IMR-90 (cell line): ENCODE results near the gene PPP6R3. TPM values are rescaled to one million over a fixed set of nuclear protein-coding genes. Genes with fewer than 3 reads are reported as not detected.

Source experiments
- ATAC-seq: fragments of 200-7000 bp; cut with Tn5 transposase; 2 replicates; pipeline ENCODE4 v1.9.1; 2020; ENCODE audit warnings: low read depth, mild to moderate bottlenecking, moderate library complexity
- BruUV-seq: library from RNA; stranded (reverse); fragments of 400-500 nt; replicated peaks from 2 replicates; lab custom pipeline; 2021; lab: Mats Ljungman, UMichigan
- CTCF ChIA-PET: fragments of 300-600 bp; formaldehyde crosslinking; extraction: SDS; loops from one replicate; lab custom pipeline; 2021; ENCODE audit warnings: antibody characterized with exemption; lab: Yijun Ruan, JAX
- POLR2A ChIA-PET: fragments of 300-600 bp; sonication (Branson Sonifier 250); formaldehyde crosslinking; loops from one replicate; lab custom pipeline; 2022; ENCODE audit warnings: antibody characterized with exemption; ENCODE audit not compliant: unreplicated experiment; lab: Charles Lee
- DNase-seq: peaks from one replicate; pipeline ENCODE4 v3.0.0; 2013
- H2AFZ ChIP-seq: replicated peaks from 2 replicates; pipeline ENCODE3; 2013; ENCODE audit warnings: low read length, mild to moderate bottlenecking; ENCODE audit not compliant: poor library complexity
- H2AK5ac ChIP-seq: 2 replicates; pipeline ENCODE4 v1.6.1; 2013; ENCODE audit warnings: low read depth, low read length, inconsistent platforms
- H2AK9ac ChIP-seq: replicated peaks from 2 replicates; pipeline ENCODE3; 2013; ENCODE audit warnings: mild to moderate bottlenecking, low read depth, low read length, moderate library complexity; ENCODE audit not compliant: poor library complexity
- H2BK120ac ChIP-seq: 2 replicates; pipeline ENCODE4 v1.6.1; 2013; ENCODE audit warnings: low read depth, low read length, inconsistent platforms
- H2BK15ac ChIP-seq: 3 replicates; pipeline ENCODE4 v1.6.1; 2013; ENCODE audit warnings: low read depth, low read length, inconsistent platforms
- H2BK20ac ChIP-seq: 2 replicates; pipeline ENCODE4 v1.6.1; 2013; ENCODE audit warnings: low read depth, mild to moderate bottlenecking, inconsistent platforms, low read length, moderate library complexity
- H2BK5ac ChIP-seq: 2 replicates; pipeline ENCODE4 v1.6.1; 2013; ENCODE audit warnings: mild to moderate bottlenecking, low read depth, low read length, inconsistent platforms; ENCODE audit not compliant: poor library complexity, severe bottlenecking
- H3K14ac ChIP-seq: replicated peaks from 2 replicates; pipeline ENCODE4 v1.6.1; 2013; ENCODE audit warnings: low read depth, low read length, inconsistent platforms
- H3K18ac ChIP-seq: 2 replicates; pipeline ENCODE4 v1.6.1; 2013; ENCODE audit warnings: low read depth, low read length, control low read depth
- H3K23ac ChIP-seq: 2 replicates; pipeline ENCODE4 v1.6.1; 2013; ENCODE audit warnings: low read depth, low read length, inconsistent platforms
- H3K27ac ChIP-seq: 2 replicates; pipeline ENCODE4 v1.5.1; 2013; ENCODE audit warnings: mild to moderate bottlenecking, control low read depth, low read length; ENCODE audit not compliant: insufficient read depth
- H3K27me3 ChIP-seq: 2 replicates; pipeline ENCODE4 v1.6.1; 2013; ENCODE audit warnings: low read length; ENCODE audit not compliant: control insufficient read depth, insufficient read depth
- H3K36me3 ChIP-seq: 2 replicates; pipeline ENCODE4 v1.6.1; 2013; ENCODE audit warnings: low read length, mixed read lengths; ENCODE audit not compliant: control insufficient read depth, insufficient read depth
- H3K4ac ChIP-seq: 2 replicates; pipeline ENCODE4 v1.6.1; 2013; ENCODE audit warnings: low read depth, low read length, inconsistent platforms
- H3K4me1 ChIP-seq: 2 replicates; pipeline ENCODE4 v1.6.1; 2013; ENCODE audit warnings: low read length, mixed read lengths; ENCODE audit not compliant: control insufficient read depth, insufficient read depth
- H3K4me2 ChIP-seq: 2 replicates; pipeline ENCODE4 v1.6.1; 2013; ENCODE audit warnings: low read depth, mild to moderate bottlenecking, control low read depth, low read length, moderate library complexity
- H3K4me3 ChIP-seq: 2 replicates; pipeline ENCODE4 v1.5.1; 2013; ENCODE audit warnings: low read depth, mild to moderate bottlenecking, control low read depth, low read length, moderate library complexity; ENCODE audit not compliant: insufficient read depth
- H3K56ac ChIP-seq: 2 replicates; pipeline ENCODE4 v1.6.1; 2013; ENCODE audit warnings: low read length, inconsistent platforms; ENCODE audit not compliant: insufficient read depth; ENCODE audit errors: extremely low read depth
- H3K79me1 ChIP-seq, 2 experiments: 2 replicates each; pipeline ENCODE4 v1.6.1; 2013; ENCODE audit warnings: low read length in 2 of 2, inconsistent platforms in 1 of 2, low read depth in 1 of 2
- H3K9ac ChIP-seq: 2 replicates; pipeline ENCODE4 v1.6.1; 2013; ENCODE audit warnings: low read depth, low read length, control low read depth
- H3K9me1 ChIP-seq: 2 replicates; pipeline ENCODE4 v1.6.1; 2013; ENCODE audit warnings: low read length, inconsistent platforms; ENCODE audit not compliant: insufficient read depth
- H3K9me3 ChIP-seq: 2 replicates; pipeline ENCODE4 v1.6.1; 2013; ENCODE audit warnings: low read length; ENCODE audit not compliant: control insufficient read depth, insufficient read depth
- H4K20me1 ChIP-seq: 2 replicates; pipeline ENCODE4 v1.6.1; 2013; ENCODE audit warnings: low read length, inconsistent platforms; ENCODE audit not compliant: insufficient read depth
- H4K5ac ChIP-seq: 2 replicates; pipeline ENCODE4 v1.6.1; 2013; ENCODE audit warnings: mild to moderate bottlenecking, low read depth, low read length, control low read depth
- H4K8ac ChIP-seq, 2 experiments: 2 replicates each; pipeline ENCODE4 v1.6.1; 2013; ENCODE audit warnings: low read depth in 2 of 2, low read length in 2 of 2, control low read depth in 1 of 2, inconsistent platforms in 1 of 2
- H4K91ac ChIP-seq: 2 replicates; pipeline ENCODE4 v1.6.1; 2013; ENCODE audit warnings: low read depth, low read length, inconsistent platforms; ENCODE audit not compliant: insufficient read depth
- POLR2A ChIP-seq: IDR thresholded peaks from 2 replicates; pipeline ENCODE4 v1.6.1; 2012; ENCODE audit warnings: mild to moderate bottlenecking, low read depth, low read length
- WGBS, 2 experiments: methylation state at CpG; one replicate each; pipeline versions ENCODE4 v1.1.5 to v1.1.7; 2013; ENCODE audit warnings: missing lambda C conversion rate in 2 of 2; ENCODE audit not compliant: insufficient read length in 1 of 2; ENCODE audit errors: extremely low coverage in 2 of 2; 5-methylcytosine and 5-hydroxymethylcytosine counted together
- dilution Hi-C: fragments of 300-500 bp; cut with HindIII; formaldehyde crosslinking; loops from one replicate; pipeline ENCODE4 v1.14.3; 2018; ENCODE audit warnings: low sequenced_read_pairs; ENCODE audit not compliant: unreplicated experiment
- in situ Hi-C: fragments of 300-500 bp; cut with MboI; formaldehyde crosslinking; loops from 3 replicates; pipeline ENCODE4 v1.14.3; 2019; ENCODE audit warnings: low sequenced_read_pairs, inconsistent platforms, mixed read lengths
- intact Hi-C: fragments of 100-400 bp; cut with micrococcal nuclease; formaldehyde crosslinking; loops from 2 replicates; pipeline ENCODE4 v1.10.0; 2022
- polyA plus RNA-seq, 3 experiments: library from polyadenylated mRNA; depleted of rRNA; stranded (reverse); fragments of >200 nt; gene quantifications; 2 replicates each; pipeline ENCODE4 v1.2.3, GENCODE V29; 2012; ENCODE audit warnings: low replicate concordance in 1 of 3
- total RNA-seq: library from RNA; depleted of rRNA; stranded (reverse); fragments of >200 nt; gene quantifications from 2 replicates; pipeline ENCODE4 v1.2.3, GENCODE V29; 2012

The PPP6R3 gene
- total and polyA plus RNA-seq, 2 of the 4 experiments (the other 2 are of a cell fraction), result 29.0 to 123 TPM

DNA sequence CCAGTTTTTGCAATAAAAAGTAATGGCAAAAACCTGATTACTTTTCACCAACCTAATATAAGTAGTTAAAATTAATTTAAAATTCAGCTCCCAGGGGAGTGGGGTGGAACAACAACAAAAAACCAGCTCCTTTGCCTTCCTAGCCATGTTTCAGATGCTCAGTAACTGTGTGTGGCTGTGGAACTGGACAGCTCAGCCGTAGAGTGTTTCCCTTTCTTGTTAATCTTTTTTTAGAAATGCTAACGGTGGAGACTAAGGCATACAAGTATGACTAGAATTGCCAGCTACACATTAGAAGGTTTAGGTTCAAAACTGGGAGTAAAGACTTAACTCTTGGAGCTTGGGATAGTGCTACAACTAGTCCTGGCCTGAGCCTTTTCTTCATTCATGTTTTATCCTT, 45.0 kb downstream of the PPP6R3 start:
- Histone ChIP-seq H3K36me3 (no peaks in the 10 kb centered on the region), H3K9me1 (peaks cover 29% of the 10 kb centered on the region), H3K27me3 (no peaks in the 10 kb centered on the region), H2AK5ac (no peak overlapping the region), H3K4me3 (no peak overlapping the region), H4K8ac (no peak overlapping the region), H2AK9ac (no peak overlapping the region), H3K79me1 (peaks cover 28 to 91% of the 10 kb centered on the region in 2 experiments), H3K9ac (no peak overlapping the region), H3K23ac (peak overlapping the region; percentile 11; the same call in 1 of the 2 replicates), H3K18ac (no peak overlapping the region), H3K56ac (no peak overlapping the region), H2BK15ac (no peak overlapping the region), H3K4me1 (peaks cover 8% of the 10 kb centered on the region), H4K5ac (no peak overlapping the region), H4K20me1 (peaks cover 99% of the 10 kb centered on the region), H2BK20ac (no peak overlapping the region), H3K4me2 (peak overlapping the region; percentile 59; the same call in 1 of the 2 replicates), H2AFZ (no peak overlapping the region), H2BK120ac (no peak overlapping the region), H3K27ac (no peak overlapping the region), H2BK5ac (no peak overlapping the region), H4K91ac (no peak overlapping the region), H3K4ac (no peak overlapping the region), H3K14ac (no peak overlapping the region), H3K9me3 (no peaks in the 10 kb centered on the region)
- peak; percentile 67 for ATAC-seq
- peak; percentile 42 for DNase-seq
- ChIA-PET CTCF (no interaction called here), POLR2A (no interaction called here)
- dilution Hi-C loops (no loop called here), intact Hi-C loops (loop anchor here (5.0 kb wide), 1 partner anchor 43 kb away; the partner anchor contains the start of gene PPP6R3), in situ Hi-C loops (no loop called here)
- no peak for TF ChIP-seq POLR2A
- no CpG with 5 or more reads among the region's 2 CpGs for WGBS, 2 experiments
- BruUV-seq, result no TSS peak
